RPMI7951 (cell line): ENCODE measurements around the gene RNF26. TPM values are rescaled to one million over a fixed set of nuclear protein-coding genes. Genes with fewer than 3 reads are reported as not detected.

ENCODE experiments used
- DNase-seq: peaks from one replicate; pipeline ENCODE4 v3.0.0-alpha.2; 2012; ENCODE audit warnings: low read depth
- total RNA-seq: library from RNA; depleted of rRNA; stranded (reverse); fragments of >200 nt; shearing (Covaris generic); gene quantifications from 2 replicates; pipeline ENCODE4 v1.2.3, GENCODE V29; 2014

RNF26 gene
- total RNA-seq, 1 experiment from 2014 or later, result 9.1 TPM

DNA sequence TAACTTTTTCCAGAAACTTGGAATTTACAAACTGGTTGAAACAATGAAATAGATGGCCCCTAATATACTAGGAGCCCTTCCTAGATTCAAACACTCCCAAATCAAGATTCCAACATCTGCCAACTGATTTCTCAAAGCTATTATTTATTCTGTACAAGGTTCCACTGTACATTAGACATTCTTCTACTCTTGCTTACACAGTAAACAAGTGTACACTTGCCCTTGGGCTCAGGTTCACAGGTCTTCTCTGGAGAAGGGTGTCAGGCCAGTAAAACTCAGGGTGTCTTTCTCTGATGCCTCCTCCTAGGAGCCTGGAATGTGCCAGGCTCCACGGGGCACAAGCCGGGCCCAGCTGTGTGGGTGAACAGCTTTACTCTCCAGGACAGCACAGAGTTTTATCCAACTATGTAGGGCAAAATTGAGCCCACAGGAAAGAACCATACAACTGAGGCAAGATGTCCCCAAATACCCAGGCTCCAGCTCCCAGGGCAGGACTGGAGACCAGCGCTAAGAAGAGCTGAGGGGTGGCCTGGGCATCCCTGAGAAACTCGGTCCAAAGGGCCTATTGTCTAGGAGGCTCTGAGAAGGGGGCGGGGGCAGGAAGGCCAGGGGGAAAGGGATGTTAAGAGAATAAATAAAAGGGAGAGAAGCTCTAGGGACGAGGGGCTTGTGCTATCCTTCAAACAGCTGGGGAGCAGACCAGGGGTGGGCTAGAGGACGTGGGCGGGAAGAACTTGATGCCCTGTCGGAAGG, 20.9 kb downstream of the RNF26 start:
- no peak for DNase-seq

DNA sequence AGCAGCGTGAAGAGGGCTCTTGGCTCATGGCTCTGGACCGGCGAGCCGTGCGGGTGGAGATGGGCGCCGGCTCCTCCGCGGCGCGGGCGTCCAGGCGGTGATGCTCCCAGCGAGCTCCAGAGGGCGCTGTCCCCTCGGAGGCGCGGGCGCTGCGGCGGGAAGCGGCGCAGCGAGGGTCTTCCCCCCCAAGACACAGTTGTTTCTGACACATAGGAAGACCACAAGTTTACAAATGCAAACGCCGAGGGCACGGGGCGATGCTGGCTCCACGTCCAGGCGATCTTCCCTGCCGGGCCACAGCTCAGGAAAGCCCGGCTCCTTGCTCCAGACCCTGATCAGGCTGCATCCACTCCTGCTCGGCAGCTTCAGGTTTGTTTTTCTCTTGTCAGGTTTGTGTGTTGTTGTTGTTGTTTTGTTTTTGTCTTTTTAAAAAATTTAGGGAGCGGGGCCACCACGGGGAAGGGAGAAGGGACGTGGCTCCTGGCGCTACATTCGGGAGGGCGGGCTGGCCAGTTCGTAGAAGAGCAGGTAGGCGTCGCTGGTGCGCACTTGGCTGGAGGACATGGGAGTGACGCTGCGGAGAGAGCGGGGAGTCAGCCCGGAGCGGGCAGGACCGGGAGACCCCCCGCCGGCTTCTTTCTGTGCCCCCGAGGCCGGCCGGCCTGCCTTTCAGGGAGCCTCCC, 22.2 kb downstream of the RNF26 start:
- no peak for DNase-seq

DNA sequence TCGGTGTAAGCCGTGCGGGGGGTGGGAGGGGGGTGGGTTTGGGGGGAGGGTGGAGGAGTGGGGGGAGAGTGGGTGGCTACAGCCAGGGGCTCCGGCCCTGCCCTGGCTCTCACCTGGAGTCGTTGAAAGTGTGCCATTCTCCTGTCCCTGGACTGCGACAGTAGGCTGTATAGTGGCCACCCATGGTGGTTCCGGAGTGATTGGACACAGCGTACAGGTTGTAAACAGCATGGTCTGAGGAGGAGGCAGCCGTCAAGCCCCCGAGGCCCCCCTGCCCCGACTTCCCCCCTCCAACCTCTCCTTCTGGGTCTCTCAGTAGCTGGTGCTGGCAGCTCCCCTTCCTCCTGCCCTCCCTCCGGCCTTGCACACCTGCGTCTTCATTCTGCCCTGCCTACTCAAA, 22.7 kb downstream of the RNF26 start:
- DNase-seq, result no peak

DNA sequence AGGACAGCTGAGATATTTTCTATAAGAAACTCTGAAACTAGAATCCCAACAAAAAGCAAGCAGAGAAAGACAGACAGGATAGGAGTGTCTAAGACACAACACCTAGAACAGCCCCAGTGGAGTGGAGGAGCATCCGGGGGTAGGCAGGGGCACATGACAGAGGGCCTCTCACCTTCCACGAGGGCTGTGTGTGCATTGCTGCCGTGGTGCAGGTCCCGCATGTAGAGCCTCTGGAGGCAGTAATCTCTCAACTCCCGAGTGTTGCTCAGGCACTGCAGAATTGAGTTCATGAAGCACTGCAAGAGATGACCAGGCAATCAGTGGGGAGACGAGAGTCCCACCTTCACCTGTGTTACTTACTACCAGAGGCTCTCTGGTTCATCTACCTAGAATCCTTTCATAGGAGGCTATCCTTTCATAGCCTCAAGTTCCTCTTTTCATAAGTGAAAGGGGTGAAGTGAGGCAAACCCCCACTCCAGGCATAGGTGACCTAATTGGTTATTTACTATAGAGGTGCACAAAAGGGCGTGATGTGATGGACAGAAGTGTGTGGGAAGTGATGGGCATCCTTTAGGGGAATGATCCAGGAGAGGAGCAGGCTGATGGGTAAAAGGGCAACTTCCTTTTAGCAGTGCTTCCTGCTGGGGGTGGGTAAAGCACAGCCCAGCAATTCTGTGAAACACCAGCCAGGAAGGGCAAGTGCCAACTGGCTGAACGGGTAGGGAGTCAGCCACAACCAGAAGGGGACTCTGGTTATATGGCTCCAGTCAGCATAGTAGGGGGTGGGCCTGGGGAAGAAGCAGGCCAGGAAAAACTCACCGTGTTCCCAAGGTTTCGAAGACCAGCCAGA, 25.3 kb downstream of the RNF26 start:
- DNase-seq, result no peak

DNA sequence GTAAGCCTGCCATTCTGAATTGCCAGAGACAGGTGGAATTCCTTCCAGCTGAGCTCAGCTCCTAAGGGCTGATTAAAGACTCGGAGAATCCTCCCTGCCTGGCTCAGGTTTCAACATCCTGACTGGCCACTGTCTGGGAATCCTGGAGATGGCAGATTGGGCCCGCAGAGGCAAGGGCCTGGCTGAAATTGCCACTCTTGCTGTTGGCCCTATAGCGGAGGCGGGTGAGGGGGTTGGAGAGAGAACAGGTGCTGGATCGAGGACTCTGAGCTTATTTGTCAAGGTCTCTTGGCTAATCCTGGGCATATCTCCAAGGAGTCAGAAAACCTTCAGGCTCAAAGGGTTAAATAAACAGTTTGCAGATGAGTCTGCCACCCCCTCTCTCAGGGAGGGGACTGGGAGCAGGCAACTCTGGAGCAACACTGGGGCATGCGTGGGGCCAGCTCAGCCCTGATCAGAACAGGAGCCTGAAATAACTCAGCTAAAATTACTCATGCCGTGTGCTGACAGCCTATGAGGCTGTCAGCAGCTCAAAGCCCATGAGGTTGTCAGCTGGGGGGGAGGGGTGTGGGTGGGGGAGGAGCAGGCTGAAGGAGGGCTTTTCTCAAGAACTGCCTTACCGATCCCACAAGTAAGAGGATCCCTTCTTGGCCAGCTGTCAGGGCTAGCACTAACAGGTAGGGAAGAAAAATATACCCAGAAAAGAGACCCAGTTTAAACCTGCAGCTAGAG, 26.9 kb downstream of the RNF26 start:
- DNase-seq, result peak; percentile 65

DNA sequence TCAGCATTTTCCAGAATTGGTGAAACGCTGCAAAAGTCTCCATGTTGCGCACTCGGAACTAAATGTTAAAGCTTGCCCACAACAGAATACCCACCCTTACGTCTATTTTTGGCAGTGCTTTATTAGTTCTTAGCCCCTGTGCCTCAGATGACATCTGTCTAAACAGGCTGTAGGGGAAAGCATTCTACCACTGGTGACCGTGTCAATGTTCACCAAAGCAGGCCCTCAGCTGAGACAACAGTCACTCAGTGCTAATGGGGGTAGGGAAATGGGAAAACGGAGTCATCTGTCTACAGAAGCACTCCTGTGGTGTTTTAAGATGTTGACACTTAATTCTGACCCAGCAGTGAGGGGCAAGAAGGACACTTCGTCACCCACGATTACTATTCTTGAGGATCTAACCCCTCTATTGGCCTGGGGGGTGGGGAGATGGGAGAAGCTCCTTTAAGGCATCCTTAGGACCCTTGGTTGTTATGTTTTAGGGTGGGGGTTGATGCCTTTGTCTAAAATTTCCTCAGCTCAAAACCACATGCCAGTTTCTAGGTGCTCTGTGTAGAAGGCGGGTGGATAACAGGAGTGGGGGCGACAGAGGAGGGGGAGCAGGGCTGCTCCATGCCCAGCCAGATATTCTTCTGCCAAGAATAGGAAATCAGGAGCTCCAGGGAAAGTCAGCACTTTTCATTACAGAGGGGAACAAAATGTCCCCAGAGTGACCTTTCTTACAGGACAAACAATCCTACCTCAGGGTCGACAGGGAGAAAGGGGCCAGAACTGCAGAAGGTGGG, 27.8 kb downstream of the RNF26 start:
- DNase-seq, result no peak

DNA sequence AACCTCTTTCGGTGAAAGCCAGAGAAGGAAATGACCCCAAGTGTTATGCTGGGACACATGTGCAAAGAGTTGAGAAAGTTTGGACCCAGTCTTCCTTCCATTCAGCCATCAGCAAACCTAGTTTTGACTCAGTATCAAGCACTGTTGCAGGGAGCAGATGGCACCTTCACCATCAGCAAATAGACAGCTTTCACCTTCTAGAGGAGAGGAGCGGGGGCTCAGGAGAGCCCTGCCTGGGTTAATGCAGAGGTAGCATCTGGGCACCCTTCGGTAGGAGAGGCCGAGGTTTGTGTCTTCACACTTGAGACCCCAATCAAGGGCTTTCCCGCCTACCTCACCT, 28.4 kb downstream of the RNF26 start:
- no peak for DNase-seq

DNA sequence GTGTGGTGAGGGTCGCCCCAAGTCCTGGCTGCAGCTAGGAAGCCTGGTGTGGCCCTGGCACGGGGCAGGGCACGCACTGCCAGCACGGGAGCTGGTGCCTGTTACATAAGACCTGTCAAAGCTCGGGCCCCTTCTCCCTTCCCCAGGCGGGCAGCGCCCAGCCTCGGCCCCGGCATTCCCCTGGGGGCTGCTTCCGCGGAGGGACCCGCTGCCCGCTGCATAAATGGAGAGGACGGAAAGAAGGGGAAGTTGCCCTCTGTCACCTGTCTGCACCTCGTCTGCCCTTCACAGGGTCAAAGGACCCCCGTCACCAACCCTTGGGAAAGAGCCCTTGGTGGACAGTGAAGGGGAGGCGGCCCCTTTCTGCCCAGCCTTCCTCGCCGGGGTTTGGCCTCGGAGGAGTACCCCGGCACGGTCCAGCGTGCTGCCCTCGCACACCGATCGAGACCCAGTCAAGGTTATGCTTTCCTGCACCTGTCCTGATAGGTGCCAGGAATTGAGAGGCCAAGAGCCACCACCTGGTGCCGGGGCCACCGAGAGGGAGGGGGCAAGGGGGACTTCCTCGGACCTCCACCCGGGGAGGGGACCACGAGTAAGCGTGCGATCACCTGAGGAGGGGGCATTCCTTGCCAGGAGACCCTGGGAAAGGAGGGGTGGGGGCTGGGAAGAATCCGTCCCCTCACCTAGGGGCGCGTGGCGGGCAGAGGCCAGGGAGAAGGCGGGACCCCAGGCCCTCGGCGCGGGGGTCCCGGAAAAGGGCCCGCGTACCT, 28.9 kb downstream of the RNF26 start:
- DNase-seq, result no peak

DNA sequence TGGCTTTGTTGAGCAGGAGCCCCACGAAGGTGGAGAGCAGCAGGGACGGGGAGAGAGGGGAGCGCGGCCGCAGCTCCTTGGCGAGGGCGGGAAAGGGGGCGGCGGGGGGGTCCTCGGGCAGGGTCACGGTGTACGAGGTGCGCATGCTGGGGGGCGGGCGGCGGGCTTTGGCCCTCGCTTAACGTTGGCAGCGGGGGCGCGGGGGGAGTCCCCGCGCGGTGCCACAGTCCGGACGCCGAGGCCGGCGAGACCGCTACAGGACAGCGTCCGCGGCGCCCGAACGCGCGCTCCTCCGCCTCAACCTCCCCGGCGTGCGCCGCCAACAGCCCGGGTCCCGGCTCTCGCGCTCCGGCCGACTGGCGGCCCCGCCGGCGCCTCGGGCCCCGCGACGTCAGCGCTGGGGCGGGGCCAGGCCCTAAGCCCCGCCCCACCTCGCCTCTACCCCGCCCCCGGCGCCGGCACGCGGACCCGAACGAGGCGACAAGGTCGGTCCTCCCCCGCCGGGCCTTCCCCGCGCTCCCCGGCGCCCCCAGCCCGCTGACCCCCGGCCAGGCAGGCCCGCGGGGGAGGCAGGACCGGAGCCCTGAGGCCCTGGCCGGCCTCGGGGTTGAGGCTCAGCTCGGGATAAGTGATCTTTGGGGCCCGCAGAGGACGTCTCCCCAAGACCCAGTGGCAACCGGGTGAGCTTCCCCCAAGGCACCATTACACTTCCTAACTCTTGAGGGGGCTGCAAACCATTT, 29.7 kb downstream of the RNF26 start:
- DNase-seq, result peak; percentile 43

DNA sequence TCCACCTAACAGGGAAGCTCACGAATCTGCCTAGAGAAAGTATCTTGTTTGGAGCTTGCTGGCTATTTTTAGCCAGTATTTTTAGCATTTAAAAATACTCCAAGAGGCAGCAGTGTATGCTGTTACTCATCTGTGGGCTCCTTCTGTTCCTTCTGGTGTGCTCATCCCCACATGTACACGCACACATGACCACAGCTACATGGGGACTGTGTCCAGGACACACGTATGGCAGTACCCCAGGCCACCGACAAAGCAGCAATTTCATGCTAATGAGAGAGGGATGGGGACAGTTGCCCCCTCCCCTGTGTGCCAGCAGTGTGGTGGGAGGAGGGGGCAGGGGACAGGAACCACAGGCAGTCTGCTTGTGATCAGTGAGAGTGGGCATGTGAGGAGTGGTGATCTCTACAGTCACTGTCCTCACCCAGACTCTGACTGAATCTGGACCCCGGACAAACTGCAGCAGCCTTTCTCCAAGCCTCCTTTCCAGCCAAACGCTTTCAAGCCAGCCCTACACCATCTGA, 30.8 kb downstream of the RNF26 start:
- peak; percentile 20 for DNase-seq

DNA sequence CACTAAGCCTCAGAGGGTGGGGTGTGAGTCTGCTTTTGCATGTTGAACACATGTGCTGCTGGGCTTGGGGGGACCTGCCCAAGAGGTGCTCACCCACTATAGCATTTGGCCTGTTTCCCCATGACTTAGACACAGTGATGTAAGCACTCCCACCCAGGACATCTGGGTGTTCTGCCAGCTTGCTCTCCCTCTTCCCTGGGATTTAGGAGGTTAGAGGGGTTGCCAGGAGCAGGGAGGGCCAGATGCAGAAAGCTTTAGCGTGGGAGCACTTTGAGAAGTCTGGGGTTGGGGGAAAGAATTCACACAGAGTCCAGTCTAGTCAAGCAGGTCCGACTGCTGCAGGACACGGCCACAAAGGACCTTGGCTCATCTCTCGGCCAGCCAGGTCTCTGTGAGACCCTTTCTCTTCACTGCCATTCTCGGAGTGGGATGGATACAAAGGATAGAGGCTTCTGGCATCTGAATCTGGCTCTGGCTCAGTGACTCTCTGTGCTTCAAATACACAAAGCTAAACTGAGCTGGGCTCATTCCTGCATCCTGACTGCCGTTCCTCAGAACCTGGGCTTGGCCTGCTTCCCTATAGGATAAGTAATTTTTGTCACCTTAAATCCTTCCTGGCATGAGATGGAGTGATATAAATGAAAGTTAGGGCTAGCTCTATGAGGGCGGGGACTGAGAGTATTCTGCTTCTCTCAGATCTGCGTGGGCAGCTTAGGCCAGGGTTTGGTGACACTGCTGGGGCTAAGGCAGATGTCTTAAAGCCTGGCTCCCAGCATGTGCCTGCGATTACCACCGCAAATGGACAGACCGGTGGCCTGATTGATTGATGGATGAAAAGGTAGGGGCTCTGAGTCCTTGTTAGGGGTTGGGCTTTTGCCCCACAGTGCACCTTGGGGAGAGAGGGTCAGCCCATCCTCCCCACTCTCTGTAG, 32.6 kb downstream of the RNF26 start:
- DNase-seq, result no peak

DNA sequence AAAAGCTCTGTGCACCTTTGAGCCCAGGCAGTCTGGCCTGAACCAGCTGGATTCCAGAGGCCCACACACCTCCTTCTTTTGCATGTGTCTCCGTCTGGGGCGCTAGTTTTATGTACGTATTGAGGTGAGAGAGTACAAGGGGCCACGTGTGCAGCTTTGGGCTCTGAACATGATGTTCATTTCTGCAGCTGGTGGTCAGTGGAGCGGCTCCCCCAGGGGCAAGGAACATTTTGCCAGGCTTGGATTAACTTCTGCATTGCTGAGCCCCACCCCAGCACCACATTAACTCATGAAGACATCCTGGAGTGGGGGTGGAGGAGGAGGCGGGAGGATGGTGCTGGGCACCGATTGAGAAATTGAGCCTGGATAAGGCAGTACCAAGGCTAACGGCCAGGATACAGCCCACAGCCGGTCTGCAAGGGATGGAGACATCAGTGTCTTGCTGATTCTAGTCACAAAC, 33.4 kb downstream of the RNF26 start:
- DNase-seq, result no peak

DNA sequence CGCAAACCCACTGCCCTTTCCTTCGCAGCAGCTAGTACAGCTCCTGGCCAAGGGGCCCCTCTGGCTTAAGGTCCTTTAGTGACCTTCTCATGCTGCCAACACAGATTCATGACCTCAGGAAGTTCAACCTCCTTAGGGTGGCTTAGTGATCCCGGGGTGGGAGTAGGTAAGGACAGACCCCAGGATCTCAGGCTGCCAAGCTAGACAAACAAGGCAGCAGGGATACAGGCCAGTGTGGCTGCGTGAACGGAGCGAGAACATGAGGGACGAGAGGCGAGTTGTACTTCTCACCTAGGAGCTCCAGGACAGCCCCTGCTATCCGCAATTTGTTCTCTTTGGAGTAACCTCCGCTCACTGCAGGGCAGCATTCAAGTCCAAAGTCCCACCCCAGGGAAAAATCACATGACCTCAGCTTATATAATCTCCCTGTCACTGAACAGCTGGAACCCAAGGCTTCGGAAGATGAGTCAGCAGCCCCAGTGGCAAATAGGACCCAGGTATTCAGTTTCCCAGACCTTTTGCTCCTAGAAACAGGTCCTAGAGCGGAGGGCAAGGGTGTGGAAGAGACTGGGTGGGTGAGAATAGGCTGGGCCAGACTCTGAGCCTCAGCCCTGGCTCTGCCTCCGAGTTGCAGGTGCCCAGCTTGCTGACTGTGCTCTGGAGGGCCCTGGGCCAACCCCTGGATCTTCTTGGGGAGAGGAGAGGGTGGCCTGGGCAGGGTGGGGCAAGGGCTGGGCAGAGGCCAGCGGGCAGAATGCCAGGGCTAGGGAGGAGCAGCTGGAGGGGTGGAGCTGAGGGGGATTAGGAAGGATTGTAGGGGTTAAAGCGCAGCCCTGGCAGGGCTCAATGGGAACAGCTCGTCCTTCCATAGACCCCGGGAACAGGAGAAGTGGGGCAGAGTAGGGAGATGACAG, 34.1 kb downstream of the RNF26 start:
- peak; percentile 28 for DNase-seq

DNA sequence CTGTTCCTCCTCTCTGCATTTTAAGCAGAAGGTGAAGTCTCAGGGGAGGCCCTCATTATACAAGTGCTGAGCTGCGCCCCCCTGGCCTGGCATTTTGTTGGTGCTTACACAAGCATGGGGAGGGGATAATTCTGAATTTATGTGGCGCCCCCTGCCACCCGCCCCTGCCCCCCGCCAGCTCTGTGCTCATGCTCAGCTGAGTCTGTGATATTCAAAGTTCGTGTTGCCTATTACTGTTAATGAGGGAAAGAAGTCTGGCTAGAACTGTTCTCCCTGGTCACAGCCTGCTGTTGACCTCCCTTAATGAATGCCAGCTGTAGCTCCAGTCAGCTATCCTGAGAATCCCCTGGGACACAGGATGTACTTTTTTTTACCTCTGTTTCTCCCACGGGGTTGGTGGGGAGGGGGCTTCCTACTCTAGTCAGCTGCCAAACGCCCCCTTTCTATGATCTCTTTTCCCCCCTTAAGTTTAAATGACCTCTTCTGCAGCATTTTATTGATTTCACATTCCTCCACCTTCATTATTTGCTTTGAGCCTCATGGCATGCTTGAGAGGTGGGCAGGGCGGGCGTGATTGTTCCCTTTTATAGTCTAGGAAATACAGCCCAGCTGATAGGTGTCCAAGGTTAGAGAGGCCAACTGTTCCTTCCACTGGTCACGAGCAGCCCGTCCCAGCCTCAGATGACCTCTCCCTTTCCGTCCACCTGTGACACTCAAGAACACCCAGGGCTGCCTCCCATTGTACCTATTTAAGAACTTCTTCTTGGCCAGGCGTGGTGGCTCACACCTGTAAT, 35.0 kb downstream of the RNF26 start:
- DNase-seq, result peak; percentile 15

DNA sequence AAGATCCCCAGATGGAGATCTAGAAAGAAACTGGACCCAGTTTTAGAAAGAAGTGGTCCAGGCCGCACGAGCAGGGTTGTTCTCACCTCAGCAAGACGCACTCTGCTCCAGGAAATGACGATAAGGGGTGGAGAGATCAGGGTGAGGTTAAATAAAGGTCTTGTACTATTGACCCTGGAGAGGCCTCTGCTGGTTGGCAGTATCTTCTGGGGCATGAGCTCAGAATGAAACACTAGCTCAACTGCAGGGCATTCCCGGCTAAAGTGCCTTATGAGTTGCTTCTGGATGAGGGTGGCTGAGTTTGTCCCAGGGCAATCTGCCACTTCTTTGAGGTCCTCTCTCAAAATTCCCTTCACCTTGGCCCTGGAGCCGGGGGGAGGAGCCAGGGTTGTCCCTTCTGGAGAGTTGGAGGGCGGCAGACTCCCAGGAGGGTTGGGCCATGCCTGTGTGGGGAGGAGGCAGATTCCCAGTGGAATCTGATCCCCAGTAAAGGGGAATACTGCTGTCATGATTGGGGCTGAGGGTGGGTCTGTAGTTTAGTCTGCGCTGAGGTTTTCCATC, 36.2 kb downstream of the RNF26 start:
- no peak for DNase-seq

DNA sequence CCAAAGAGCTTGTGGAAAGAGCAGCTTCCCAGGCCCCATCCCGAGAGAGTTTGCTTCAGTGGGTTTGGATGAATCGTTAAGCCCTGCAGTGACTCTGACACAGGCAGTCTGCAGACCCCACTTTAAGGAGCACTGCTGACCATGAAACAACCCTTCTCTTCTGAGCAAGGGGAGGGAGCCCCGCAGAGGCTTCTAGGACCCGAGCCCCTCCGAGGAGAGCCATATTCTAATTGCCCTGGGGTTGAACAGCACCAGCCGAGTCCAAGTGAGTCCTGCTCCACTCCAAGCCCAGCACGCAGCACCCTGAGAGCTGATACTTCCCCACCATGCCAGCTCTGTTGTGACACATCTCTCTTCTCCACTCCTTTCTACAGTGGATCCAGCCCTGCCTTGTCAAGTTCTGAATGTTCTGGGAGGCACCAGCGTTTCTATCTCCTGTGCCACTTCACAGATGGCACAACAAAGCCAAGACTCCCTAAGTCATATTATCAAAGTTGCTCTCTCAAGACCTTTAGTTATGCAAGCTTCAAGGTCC, 36.8 kb downstream of the RNF26 start:
- no peak for DNase-seq
